Neural crest cell (in vitro differentiated cells): ENCODE results near the gene AQP10. TPM values are rescaled to one million over a fixed set of nuclear protein-coding genes. Genes with fewer than 3 reads are reported as not detected.

Source experiments
- DNase-seq: peaks from one replicate; pipeline ENCODE4 v3.0.0; 2021; ENCODE audit warnings: low read depth, mixed read lengths, low spot score
- H3K27ac Mint-ChIP-seq: one replicate; pipeline ENCODE4 v1.8.0; 2021; ENCODE audit warnings: mild to moderate bottlenecking, mixed read lengths; ENCODE audit not compliant: unreplicated experiment
- H3K27me3 Mint-ChIP-seq: 2 replicates; pipeline ENCODE4 v1.8.0; 2021; ENCODE audit warnings: low read depth, mild to moderate bottlenecking, mixed read lengths
- H3K36me3 Mint-ChIP-seq: 2 replicates; pipeline ENCODE4 v1.8.0; 2021; ENCODE audit warnings: low read depth, mild to moderate bottlenecking, mixed read lengths
- H3K4me1 Mint-ChIP-seq: 2 replicates; pipeline ENCODE4 v1.8.0; 2021; ENCODE audit warnings: mixed read lengths
- H3K4me3 Mint-ChIP-seq: one replicate; pipeline ENCODE4 v1.8.0; 2021; ENCODE audit warnings: mild to moderate bottlenecking, mixed read lengths
- H3K9me3 Mint-ChIP-seq: 2 replicates; pipeline ENCODE4 v1.8.0; 2021; ENCODE audit warnings: mixed read lengths
- CTCF ChIP-seq: fragments of 200-600 bp; sonication (generic); conservative IDR thresholded peaks from 2 replicates; pipeline ENCODE4 v1.5.0; 2021; ENCODE audit warnings: antibody characterized with exemption, mild to moderate bottlenecking
- total RNA-seq: library from RNA; stranded (reverse); gene quantifications from 2 replicates; pipeline ENCODE4 v1.2.1, GENCODE V29; 2021

AQP10 gene
- total RNA-seq, 1 donor from 2014 or later: not detected

- H3K27me3 Mint-ChIP-seq: peaks cover 14% of the 10 kb centered on the region
- H3K27ac Mint-ChIP-seq: no peak overlapping the region
- H3K4me3 Mint-ChIP-seq: no peak overlapping the region
- DNase-seq: no peak
- peaks cover 24% of the 10 kb centered on the region for H3K4me1 Mint-ChIP-seq
- no peaks in the 10 kb centered on the region for H3K9me3 Mint-ChIP-seq
- peaks cover 8% of the 10 kb centered on the region for H3K36me3 Mint-ChIP-seq
- no peak for TF ChIP-seq CTCF
Observed at GRCh38 chr1:154350383-154350782, 29.5 kb downstream of the AQP10 start.

GRCh38 chr1:154351363-154352068 lies 30.6 kb downstream of the AQP10 start:
- no peak for TF ChIP-seq CTCF
- Mint-ChIP-seq H3K9me3 (no peaks in the 10 kb centered on the region), H3K27me3 (peaks cover 14% of the 10 kb centered on the region), H3K4me3 (no peak overlapping the region), H3K4me1 (peaks cover 24% of the 10 kb centered on the region), H3K36me3 (peaks cover 5% of the 10 kb centered on the region), H3K27ac (no peak overlapping the region)
- DNase-seq: no peak

- peaks cover 24% of the 10 kb centered on the region for H3K4me1 Mint-ChIP-seq
- TF ChIP-seq CTCF: no peak
Observed at GRCh38 chr1:154352245-154352580, 31.3 kb downstream of the AQP10 start.

GRCh38 chr1:154352581-154353459 lies 31.9 kb downstream of the AQP10 start:
- DNase-seq: peak; percentile 55
- H3K27me3 Mint-ChIP-seq: peaks cover 14% of the 10 kb centered on the region
- H3K27ac Mint-ChIP-seq: peak overlapping the region; percentile 70
- H3K4me3 Mint-ChIP-seq: peak overlapping the region; percentile 83
- peaks cover 24% of the 10 kb centered on the region for H3K4me1 Mint-ChIP-seq
- H3K36me3 Mint-ChIP-seq: peaks cover 5% of the 10 kb centered on the region
- no peak for TF ChIP-seq CTCF
- no peaks in the 10 kb centered on the region for H3K9me3 Mint-ChIP-seq

More at GRCh38 chr1:154352245-154352580, 31.3 kb downstream of the AQP10 start:
- no peaks in the 10 kb centered on the region for H3K9me3 Mint-ChIP-seq
- H3K4me3 Mint-ChIP-seq: peak overlapping the region; percentile 83
- H3K27me3 Mint-ChIP-seq: peaks cover 14% of the 10 kb centered on the region
- H3K36me3 Mint-ChIP-seq: peaks cover 5% of the 10 kb centered on the region
- DNase-seq: no peak
- no peak overlapping the region for H3K27ac Mint-ChIP-seq

- Mint-ChIP-seq H3K9me3 (no peaks in the 10 kb centered on the region), H3K27me3 (peaks cover 14% of the 10 kb centered on the region), H3K4me1 (peaks cover 24% of the 10 kb centered on the region), H3K4me3 (peak overlapping the region; percentile 83), H3K27ac (no peak overlapping the region), H3K36me3 (peaks cover 3% of the 10 kb centered on the region)
- no peak for TF ChIP-seq CTCF
- no peak for DNase-seq
Observed at GRCh38 chr1:154353460-154353904, 32.6 kb downstream of the AQP10 start.
